H1 (cell line): ENCODE data around the gene ELP4. TPM values are rescaled to one million over a fixed set of nuclear protein-coding genes. Genes with fewer than 3 reads are reported as not detected.

Source experiments
- CTCF ChIA-PET: fragments of 300-600 bp; sonication (Branson Sonifier 250); formaldehyde crosslinking; loops from one replicate; lab custom pipeline; 2021; ENCODE audit not compliant: partially characterized antibody; lab: Charles Lee
- POLR2A ChIA-PET: fragments of 300-600 bp; sonication (Branson Sonifier 250); formaldehyde crosslinking; loops from one replicate; lab custom pipeline; 2021; ENCODE audit warnings: inconsistent platforms; ENCODE audit not compliant: partially characterized antibody; lab: Charles Lee
- DNase-seq, 2 experiments: peaks; one replicate each; pipeline versions ENCODE4 v3.0.0 to v3.0.0-alpha.2; 2010 to 2022; ENCODE audit warnings: low spot score in 2 of 2, low read depth in 1 of 2, mixed read lengths in 1 of 2
- FAIRE-seq: peaks from 2 replicates; lab custom pipeline; 2011; peaks lifted over from hg19 to GRCh38; lab: Jason Lieb, UNC
- H2AFZ ChIP-seq: 2 replicates; pipeline ENCODE4 v1.8.1; 2012; ENCODE audit warnings: low read length, inconsistent platforms
- H2AK5ac ChIP-seq: 2 replicates; pipeline ENCODE4 v1.6.1; 2013; ENCODE audit warnings: low read depth, low read length
- H2BK120ac ChIP-seq: replicated peaks from 2 replicates; pipeline ENCODE3; 2013; ENCODE audit warnings: low read depth, low read length, inconsistent platforms
- H2BK12ac ChIP-seq: 2 replicates; pipeline ENCODE4 v1.6.1; 2013; ENCODE audit warnings: low read depth, low read length
- H2BK15ac ChIP-seq: 2 replicates; pipeline ENCODE4 v1.6.1; 2013; ENCODE audit warnings: low read length
- H2BK20ac ChIP-seq: 2 replicates; pipeline ENCODE4 v1.6.1; 2013; ENCODE audit warnings: low read length
- H2BK5ac ChIP-seq: 2 replicates; pipeline ENCODE4 v1.6.1; 2013; ENCODE audit warnings: low read depth, low read length
- H3K14ac ChIP-seq: 2 replicates; pipeline ENCODE4 v1.6.1; 2013; ENCODE audit warnings: inconsistent platforms; ENCODE audit not compliant: insufficient read length
- H3K18ac ChIP-seq: 2 replicates; pipeline ENCODE4 v1.6.1; 2013; ENCODE audit warnings: low read length; ENCODE audit errors: extremely low read depth
- H3K23ac ChIP-seq: 2 replicates; pipeline ENCODE4 v1.6.1; 2013; ENCODE audit warnings: inconsistent platforms; ENCODE audit not compliant: insufficient read length
- H3K23me2 ChIP-seq: 2 replicates; pipeline ENCODE4 v1.6.1; 2013; ENCODE audit warnings: low read depth, low read length
- H3K27ac ChIP-seq: 2 replicates; pipeline ENCODE4 v1.6.1; 2011; ENCODE audit warnings: low read depth, low read length, inconsistent platforms
- H3K27me3 ChIP-seq, 4 experiments: replicated peaks in 1 of 4; 1 replicate in 1 of 4; 2 replicates in 3 of 4; pipeline versions ENCODE4 v1.6.1 to v1.8.1; 2011 to 2013; ENCODE audit warnings: low read length in 3 of 4, mild to moderate bottlenecking in 3 of 4, inconsistent platforms in 2 of 4, mixed read lengths in 2 of 4, moderate library complexity in 1 of 4; ENCODE audit not compliant: control insufficient read depth in 3 of 4, insufficient read depth in 3 of 4; ENCODE audit errors: extremely low read depth in 1 of 4
- H3K36me3 ChIP-seq, 4 experiments: 2 replicates each; pipeline versions ENCODE4 v1.6.1 to v1.8.1; 2011 to 2013; ENCODE audit warnings: mild to moderate bottlenecking in 4 of 4, low read length in 3 of 4, moderate library complexity in 2 of 4, control low read depth in 1 of 4, inconsistent platforms in 1 of 4; ENCODE audit not compliant: insufficient read depth in 4 of 4, control insufficient read depth in 2 of 4
- H3K4ac ChIP-seq: replicated peaks from 2 replicates; pipeline ENCODE3; 2013; ENCODE audit warnings: low read length, low read depth, mixed read lengths, inconsistent platforms; ENCODE audit not compliant: insufficient read length
- H3K4me1 ChIP-seq, 4 experiments: replicated peaks in 1 of 4; 1 replicate in 1 of 4; 2 replicates in 3 of 4; pipeline versions ENCODE4 v1.6.1 to v1.8.1; 2011 to 2013; ENCODE audit warnings: low read length in 3 of 4, inconsistent platforms in 2 of 4, mixed read lengths in 1 of 4; ENCODE audit not compliant: insufficient read depth in 4 of 4, control insufficient read depth in 3 of 4
- H3K4me2 ChIP-seq, 2 experiments: 2 replicates each; pipeline versions ENCODE4 v1.6.1 to v1.8.1; 2011 to 2013; ENCODE audit warnings: low read depth in 2 of 2, low read length in 2 of 2, control low read depth in 1 of 2, inconsistent platforms in 1 of 2, mild to moderate bottlenecking in 1 of 2; ENCODE audit not compliant: insufficient read depth in 1 of 2
- H3K4me3 ChIP-seq, 4 experiments: fragments of 200-600, 300-600 bp in 1 of 4; sonication (generic), shearing (Covaris generic), sonication (Bioruptor Twin) in 1 of 4; 2 replicates each; pipeline versions ENCODE4 v1.5.1 to v1.8.1; 2011 to 2016; ENCODE audit warnings: low read length in 4 of 4, low read depth in 3 of 4, control low read depth in 2 of 4, inconsistent platforms in 2 of 4, mild to moderate bottlenecking in 2 of 4, mixed read lengths in 1 of 4, moderate library complexity in 1 of 4; ENCODE audit not compliant: insufficient read depth in 2 of 4; ENCODE audit errors: extremely low read depth in 1 of 4
- H3K56ac ChIP-seq: replicated peaks from 2 replicates; pipeline ENCODE3; 2013; ENCODE audit warnings: low read depth, mild to moderate bottlenecking, mixed read lengths, low read length, inconsistent platforms; ENCODE audit not compliant: insufficient read length
- H3K79me1 ChIP-seq: 2 replicates; pipeline ENCODE4 v1.6.1; 2013; ENCODE audit warnings: low read depth, low read length, control low read depth
- H3K79me2 ChIP-seq, 2 experiments: 2 replicates each; pipeline versions ENCODE4 v1.6.1 to v1.8.1; 2012 to 2013; ENCODE audit warnings: low read length in 2 of 2, mild to moderate bottlenecking in 2 of 2, inconsistent platforms in 1 of 2; ENCODE audit not compliant: insufficient read depth in 2 of 2, control insufficient read depth in 1 of 2
- H3K9ac ChIP-seq, 4 experiments: replicated peaks in 1 of 4; 1 replicate in 1 of 4; 2 replicates in 3 of 4; pipeline versions ENCODE4 v1.6.1 to v1.8.1; 2011 to 2013; ENCODE audit warnings: low read depth in 3 of 4, low read length in 3 of 4, control low read depth in 2 of 4, mild to moderate bottlenecking in 2 of 4, moderate library complexity in 2 of 4, inconsistent platforms in 1 of 4; ENCODE audit errors: extremely low read depth in 1 of 4
- H3K9me3 ChIP-seq, 2 experiments: 2 replicates each; pipeline versions ENCODE4 v1.6.1 to v1.8.1; 2012 to 2013; ENCODE audit warnings: mild to moderate bottlenecking in 2 of 2, moderate library complexity in 2 of 2, control low read depth in 1 of 2, inconsistent platforms in 1 of 2, low read depth in 1 of 2, low read length in 1 of 2, mixed read lengths in 1 of 2; ENCODE audit not compliant: insufficient read depth in 2 of 2
- H4K20me1 ChIP-seq, 2 experiments: replicated peaks in 1 of 2; 2 replicates each; pipeline versions ENCODE3 to v1.8.1; 2011 to 2013; ENCODE audit warnings: inconsistent platforms in 2 of 2, low read length in 2 of 2, mild to moderate bottlenecking in 1 of 2; ENCODE audit not compliant: insufficient read depth in 2 of 2, control insufficient read depth in 1 of 2
- H4K5ac ChIP-seq: 2 replicates; pipeline ENCODE4 v1.6.1; 2013; ENCODE audit warnings: low read length, low read depth, mixed read lengths, inconsistent platforms; ENCODE audit not compliant: insufficient read length
- H4K8ac ChIP-seq: 2 replicates; pipeline ENCODE4 v1.8.0; 2013; ENCODE audit warnings: mild to moderate bottlenecking, moderate library complexity, low read length, inconsistent platforms; ENCODE audit not compliant: insufficient read depth; ENCODE audit errors: extremely low read depth
- H4K91ac ChIP-seq: replicated peaks from 2 replicates; pipeline ENCODE3; 2013; ENCODE audit warnings: low read length, mixed read lengths, inconsistent platforms; ENCODE audit not compliant: insufficient read length
- CHD1 ChIP-seq: IDR thresholded peaks from 2 replicates; pipeline ENCODE4 v1.6.1; 2012; ENCODE audit warnings: low read depth, low read length, improper control_type of control experiment
- EGR1 ChIP-seq: IDR thresholded peaks from 2 replicates; pipeline ENCODE4 v1.6.1; 2011; ENCODE audit warnings: low read depth, low read length, borderline replicate concordance
- EZH2 ChIP-seq: fragments of 200-600 bp; sonication (generic); IDR thresholded peaks from 2 replicates; pipeline ENCODE4 v1.7.1; 2012; ENCODE audit warnings: low read depth, mild to moderate bottlenecking, moderate library complexity, low read length, inconsistent platforms; ENCODE audit not compliant: severe bottlenecking
- FOSL1 ChIP-seq: IDR thresholded peaks from 2 replicates; pipeline ENCODE4 v1.6.1; 2011; ENCODE audit warnings: mild to moderate bottlenecking, low read depth, low read length, moderate library complexity; ENCODE audit not compliant: insufficient read depth
- PHF8 ChIP-seq: fragments of 200-600 bp; sonication (generic); conservative IDR thresholded peaks from 2 replicates; pipeline ENCODE4 v1.7.1; 2012; ENCODE audit warnings: low read depth, mild to moderate bottlenecking, inconsistent platforms, low read length, moderate library complexity
- SIN3A ChIP-seq, 2 experiments: IDR thresholded peaks in 1 of 2; conservative IDR thresholded peaks in 1 of 2; 2 replicates each; pipeline ENCODE4 v1.6.1; 2011 to 2012; ENCODE audit warnings: low read length in 2 of 2, improper control_type of control experiment in 1 of 2, low read depth in 1 of 2, mild to moderate bottlenecking in 1 of 2
- SP4 ChIP-seq: IDR thresholded peaks from 2 replicates; pipeline ENCODE4 v1.6.1; 2012; ENCODE audit warnings: low read length, inconsistent platforms
- SRF ChIP-seq: IDR thresholded peaks from 2 replicates; pipeline ENCODE4 v1.6.1; 2011; ENCODE audit warnings: mild to moderate bottlenecking, low read depth, low read length, moderate library complexity
- TBP ChIP-seq: IDR thresholded peaks from 2 replicates; pipeline ENCODE4 v1.6.1; 2011; ENCODE audit warnings: low read depth, low read length, improper control_type of control experiment
- TEAD4 ChIP-seq: IDR thresholded peaks from 2 replicates; pipeline ENCODE4 v1.6.1; 2012; ENCODE audit warnings: low read depth, low read length, inconsistent platforms, mixed read lengths
- USF2 ChIP-seq: IDR thresholded peaks from 2 replicates; pipeline ENCODE4 v1.6.1; 2011; ENCODE audit warnings: low read length, improper control_type of control experiment
- WGBS, 2 experiments: shearing (Covaris generic) in 1 of 2; methylation state at CpG; one replicate each; pipeline versions ENCODE4 v1.1.6 to v1.1.7; 2013 to 2015; ENCODE audit warnings: low lambda C conversion rate in 2 of 2, mixed read lengths in 2 of 2, inconsistent platforms in 1 of 2, low coverage in 1 of 2, missing lambda C conversion rate in 1 of 2; ENCODE audit not compliant: insufficient replicate concordance in 2 of 2, insufficient coverage in 1 of 2, insufficient read length in 1 of 2; ENCODE audit errors: extremely low coverage in 1 of 2, missing lambda C conversion rate in 1 of 2; 5-methylcytosine and 5-hydroxymethylcytosine counted together
- polyA plus RNA-seq, 7 experiments: library from polyadenylated mRNA; depleted of rRNA in 3 of 7; stranded (reverse) in 5 of 7; unstranded in 2 of 7; fragments of >200 nt in 5 of 7; fragments of 200-250 nt in 2 of 7; gene quantifications; 1 replicate in 5 of 7; 2 replicates in 1 of 7; 4 replicates in 1 of 7; pipeline versions ENCODE4 v1.2.1 to v1.2.3, GENCODE V29; 2011 to 2013; ENCODE audit warnings: missing spikeins in 2 of 7, mixed read lengths in 2 of 7
- total RNA-seq: library from RNA; stranded (reverse); fragmentation: NEBNext Ultra II Directional; extraction: Animal tissue kit (Norgen Biotek cat#: 25700); gene quantifications from 2 replicates; pipeline ENCODE4 v1.2.1, GENCODE V29; 2021

The ELP4 gene
- total and polyA plus RNA-seq, 2 of the 8 experiments (the other 6 are each of a cell fraction or from before 2014, with no cell fraction given): 14.0 to 18.6 TPM

DNA sequence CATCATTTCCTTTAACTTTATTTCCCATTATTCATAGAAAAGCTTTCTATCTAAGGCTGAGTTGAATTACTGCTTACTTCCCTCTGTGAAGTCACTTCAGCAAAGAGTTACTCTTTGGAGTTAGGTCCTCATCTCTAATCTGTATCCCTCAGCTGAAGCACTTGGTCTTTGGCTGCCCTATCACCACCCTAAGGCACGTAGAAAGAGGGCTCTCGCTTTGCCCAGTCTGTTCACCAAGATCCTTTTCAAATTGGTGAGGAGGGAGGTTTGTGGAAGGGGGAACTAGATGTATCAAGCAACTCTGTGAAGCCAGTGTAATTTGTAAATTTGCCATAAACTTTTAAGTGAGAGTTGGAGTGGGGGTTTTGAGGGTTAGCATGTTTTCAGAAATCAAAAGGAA is 258.1 kb downstream of the ELP4 start:
- Histone ChIP-seq H2BK120ac (no peak overlapping the region), H3K4ac (no peak overlapping the region), H3K23me2 (no peaks in the 10 kb centered on the region), H3K23ac (no peak overlapping the region), H3K79me1 (no peaks in the 10 kb centered on the region), H2BK20ac (no peak overlapping the region), H3K18ac (no peak overlapping the region), H3K9me3 (no peaks in the 10 kb centered on the region), H2BK12ac (no peak overlapping the region), H4K8ac (no peak overlapping the region), H3K9ac (no peak overlapping the region), H3K36me3 (no peaks in the 10 kb centered on the region), H3K14ac (no peak overlapping the region), H3K27ac (no peak overlapping the region), H3K4me1 (peaks cover 0 to 5% (median 0%) of the 10 kb centered on the region in 4 experiments; a peak in 1 of 7 replicates), H3K4me2 (no peak overlapping the region), H4K20me1 (no peaks in the 10 kb centered on the region), H3K27me3 (no peaks in the 10 kb centered on the region), H4K5ac (no peak overlapping the region), H2AFZ (no peak overlapping the region), H3K79me2 (no peaks in the 10 kb centered on the region), H4K91ac (no peak overlapping the region), H2BK15ac (no peak overlapping the region), H3K56ac (no peak overlapping the region), H2AK5ac (no peak overlapping the region), H2BK5ac (no peak overlapping the region), H3K4me3 (no peak overlapping the region)
- DNase-seq (no peak), FAIRE-seq (no peak)
- WGBS, 2 experiments: 87% methylated on average over 2 of the region's 2 CpGs; no CpG with 5 or more reads in 1 of the 2 experiments
- ChIA-PET POLR2A (no interaction called here), CTCF (interaction anchor here (0.6 to 0.8 kb wide), 2 partner anchors 10 to 35 kb away, joined by 3 read pairs; no protein-coding TSS in a partner anchor)
- TF ChIP-seq SP4: no peak
- no peak for TF ChIP-seq CHD1
- no peak for TF ChIP-seq SRF
- no peak for TF ChIP-seq FOSL1
- no peak for TF ChIP-seq SIN3A (conservative IDR thresholded peaks at IDR 0.05 in 1 of 2, IDR thresholded peaks at IDR 0.05 in 1 of 2; ENCODE audit: low read depth in 1 of 2, low read length in 2 of 2)
- TF ChIP-seq EGR1: no peak
- no peak for TF ChIP-seq USF2
- TF ChIP-seq EZH2: no peak
- no peak for TF ChIP-seq PHF8
- no peak for TF ChIP-seq TBP
- TF ChIP-seq TEAD4: no peak
